Stimulated activated CD4-positive, alpha-beta T cell treated with anti-CD3 and anti-CD28 coated beads, Interleukin-2, amount 100 ng/mL, for 48 hours (primary cell): ENCODE measurements around the gene OR5J2.
"Not testable (repeated sequence)": the region's sequence is repeated elsewhere in the genome, so short reads cannot be mapped to it uniquely, and the experiment has no call there.

Experiments
- DNase-seq, 2 donors: peaks; one replicate each; pipeline ENCODE4 v3.0.0-alpha.2; 2020

The OR5J2 gene

DNA sequence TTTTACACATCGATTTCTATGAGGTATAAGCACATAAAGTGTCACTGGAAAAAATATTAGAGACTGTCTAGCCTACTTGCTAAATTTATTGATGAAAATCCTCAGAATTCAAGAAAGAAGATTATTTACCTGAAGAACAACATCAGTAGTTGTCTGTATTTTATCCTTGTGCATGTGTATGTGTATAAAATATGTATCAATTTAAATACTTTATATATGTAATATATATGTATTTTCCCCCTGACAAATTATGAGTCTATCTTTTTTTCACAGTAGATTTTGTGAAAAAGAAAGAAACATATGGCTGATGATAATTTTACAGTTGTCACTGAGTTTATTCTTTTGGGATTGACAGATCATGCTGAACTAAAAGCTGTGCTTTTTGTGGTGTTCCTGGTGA lies at the start of gene OR5J2:
Gene OR5J2 (plus strand): TSS at position 301 of the 400 bp plus-strand sequence. CDS start 0 bp downstream, at position 301.
- no peak for DNase-seq

- no peak for DNase-seq
Observed at GRCh38 chr11:56140151-56140661, 36.2 kb upstream of the OR5J2 start, which contains the start of gene OR8J3. TSS of gene OR8J3 (minus strand) at chr11:56140201. CDS start at chr11:56137718, 2,483 bp downstream.

DNA sequence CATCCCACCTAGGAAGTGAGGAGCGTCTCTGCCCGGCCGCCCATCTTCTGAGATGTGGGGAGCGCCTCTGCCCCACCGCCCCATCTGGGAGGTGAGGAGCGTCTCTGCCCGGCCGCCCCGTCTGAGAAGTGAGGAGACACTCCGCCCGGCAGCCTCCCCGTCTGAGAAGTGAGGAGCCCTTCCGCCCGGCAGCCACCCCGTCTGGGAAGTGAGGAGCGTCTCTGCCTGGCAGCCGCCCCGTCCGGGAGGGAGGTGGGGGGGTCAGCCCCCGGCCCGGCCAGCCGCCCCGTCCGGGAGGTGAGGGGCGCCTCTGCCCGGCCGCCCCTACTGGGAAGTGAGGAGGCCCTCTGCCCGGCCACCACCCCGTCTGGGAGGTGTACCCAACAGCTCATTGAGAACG lies 32.7 kb upstream of the OR5J2 start:
- DNase-seq, result not testable (repeated sequence)

DNA sequence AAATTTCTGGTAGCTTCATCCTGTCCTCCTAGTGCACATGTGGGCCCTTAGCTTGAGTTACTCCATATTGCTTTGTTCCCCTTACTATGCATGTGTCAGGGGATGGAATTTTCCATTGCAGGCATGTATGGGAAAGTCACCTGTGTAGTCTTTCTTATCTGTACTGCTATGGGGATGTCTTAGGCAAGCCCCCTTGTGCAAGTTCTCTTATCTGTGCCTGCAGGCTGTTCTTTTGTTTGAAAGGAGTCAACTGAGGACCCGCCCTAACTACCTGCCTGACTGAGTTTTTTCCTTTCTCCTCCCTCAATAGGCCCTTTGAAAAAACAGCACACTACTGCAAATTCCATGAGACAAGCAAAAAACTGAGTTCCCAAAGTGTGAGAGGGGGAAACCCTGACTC lies 25.0 kb upstream of the OR5J2 start:
- no peak for DNase-seq

DNA sequence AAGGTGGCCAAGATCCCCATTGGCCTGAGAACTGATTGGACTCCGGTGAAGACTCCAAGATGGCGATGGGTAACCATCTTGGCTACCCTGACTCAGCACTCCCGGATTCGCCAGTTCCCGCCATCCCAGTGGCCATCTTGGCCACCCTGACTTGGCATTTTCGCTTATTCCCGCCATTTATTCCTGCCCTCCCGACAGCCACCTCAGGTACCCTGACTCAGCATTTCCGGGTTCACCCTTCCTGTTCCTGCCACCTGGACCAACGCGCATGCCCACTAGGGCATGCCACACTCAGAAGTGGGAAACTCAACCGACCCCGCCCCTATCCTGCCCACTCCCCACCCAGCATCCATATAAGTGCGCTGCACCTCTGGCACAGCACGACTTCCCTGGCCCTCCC lies 24.1 kb upstream of the OR5J2 start:
- no peak for DNase-seq

DNA sequence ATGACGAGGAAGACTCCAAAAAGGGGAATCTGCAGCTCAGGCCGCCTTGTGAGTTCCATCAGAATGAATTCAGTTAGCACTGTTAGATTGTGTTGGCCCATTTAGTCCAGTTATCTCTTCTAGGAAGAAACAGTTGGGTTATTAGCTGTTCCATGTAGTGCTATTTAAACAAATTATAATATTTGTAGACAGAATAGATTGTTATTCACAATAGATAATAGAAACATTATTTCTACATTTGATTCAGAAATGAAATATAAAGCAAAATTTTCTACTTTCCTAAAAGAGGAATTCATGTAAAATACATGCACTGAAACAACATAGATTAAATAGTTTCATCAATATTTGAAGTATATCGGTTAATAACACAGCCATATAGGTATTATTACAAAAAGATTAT lies 16.2 kb upstream of the OR5J2 start, which contains the start of gene OR8K5:
Gene OR8K5 (minus strand): TSS at position 101 of the 400 bp plus-strand sequence. CDS start 0 bp downstream, at position 101.
- no peak for DNase-seq

- DNase-seq, result no peak
Observed at GRCh38 chr11:56163804-56164203, 12.6 kb upstream of the OR5J2 start.

DNA sequence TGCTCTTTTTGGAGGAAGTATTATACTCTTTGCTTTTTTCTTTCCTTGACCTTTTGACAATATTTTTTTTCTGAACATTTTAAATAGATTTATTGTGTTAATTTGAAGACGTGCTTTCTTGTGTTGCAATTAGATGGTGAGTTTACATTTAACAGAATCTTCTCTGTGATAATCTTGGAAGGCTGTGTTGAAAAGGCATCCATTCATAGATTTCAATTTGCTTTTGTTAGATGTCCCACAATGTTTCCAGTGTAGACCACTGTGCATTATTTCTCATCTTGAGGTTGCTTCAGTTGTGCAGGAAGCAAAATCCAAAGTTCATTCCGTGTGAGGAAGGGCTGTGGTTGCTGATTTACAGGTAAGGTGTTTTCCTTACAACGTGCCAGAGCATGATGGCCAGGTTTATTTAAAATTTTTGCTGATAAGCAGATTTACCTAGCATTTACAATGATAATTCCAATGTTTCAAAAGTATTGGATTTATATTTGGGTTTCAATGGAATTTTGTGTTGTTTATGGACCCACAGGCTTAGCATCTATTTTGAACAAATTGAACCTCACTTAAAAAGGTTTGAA lies 4.1 kb upstream of the OR5J2 start:
- DNase-seq, result no peak

DNA sequence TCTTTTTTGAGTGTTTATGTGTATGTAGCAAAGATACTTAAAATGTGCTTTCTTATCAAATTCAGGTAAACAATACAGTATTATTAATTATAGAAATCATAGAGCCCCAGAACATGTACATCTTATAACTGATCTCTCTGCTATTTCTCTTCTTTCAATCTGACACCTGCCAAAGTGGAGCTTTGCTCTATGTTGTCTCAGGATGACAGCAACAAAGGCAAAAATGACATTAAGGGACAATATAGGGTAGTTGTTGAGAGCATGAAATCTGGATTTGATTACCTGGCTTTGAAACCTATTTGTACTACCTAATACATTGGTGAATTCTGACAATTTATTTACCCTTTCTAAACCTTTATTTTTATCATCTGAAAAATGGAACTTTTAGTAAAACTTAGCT lies 7.0 kb downstream of the OR5J2 start:
- DNase-seq, result no peak

DNA sequence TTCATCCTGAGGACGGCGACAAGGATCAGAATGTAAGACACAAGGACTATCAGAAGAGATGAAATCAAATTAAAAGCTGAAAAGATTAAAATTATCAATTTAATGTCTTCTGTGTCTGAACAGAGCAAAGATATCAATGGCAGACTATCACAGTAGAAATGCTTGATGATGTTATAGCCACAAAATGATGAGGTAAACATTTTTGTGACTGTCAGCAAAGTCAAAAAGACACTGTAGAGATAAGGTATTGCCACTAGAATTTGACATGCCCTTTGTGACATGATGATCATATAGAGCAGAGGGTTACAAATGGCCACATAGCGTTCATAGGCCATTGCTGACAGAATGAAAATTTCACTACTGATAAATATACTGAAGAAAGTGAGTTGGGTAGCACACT lies 12.2 kb downstream of the OR5J2 start:
- no peak for DNase-seq

- DNase-seq, result no peak
Observed at GRCh38 chr11:56196705-56197104, 20.3 kb downstream of the OR5J2 start.

- no peak for DNase-seq
Observed at GRCh38 chr11:56197367-56197766, 20.9 kb downstream of the OR5J2 start.

DNA sequence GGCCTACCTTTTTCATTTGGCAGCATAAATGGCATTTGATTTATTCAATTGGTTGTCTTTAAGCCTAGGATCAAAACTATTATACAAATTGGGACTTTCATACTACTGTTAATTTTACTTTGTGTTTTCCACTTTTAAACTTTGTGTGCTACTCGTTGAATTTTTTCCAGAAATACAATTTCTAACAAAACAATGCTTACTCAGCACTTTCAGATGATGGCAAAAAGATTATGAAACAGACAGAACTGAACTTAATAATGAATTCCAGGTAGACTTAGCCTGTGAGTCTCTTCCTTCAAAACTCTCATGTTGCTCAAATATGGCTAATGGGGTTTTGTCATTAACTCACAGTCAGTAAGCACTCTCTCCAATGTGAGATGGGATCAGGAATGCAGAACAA lies 31.4 kb downstream of the OR5J2 start:
- no peak for DNase-seq

- DNase-seq, result no peak
Observed at GRCh38 chr11:56214537-56214936, 38.1 kb downstream of the OR5J2 start.

DNA sequence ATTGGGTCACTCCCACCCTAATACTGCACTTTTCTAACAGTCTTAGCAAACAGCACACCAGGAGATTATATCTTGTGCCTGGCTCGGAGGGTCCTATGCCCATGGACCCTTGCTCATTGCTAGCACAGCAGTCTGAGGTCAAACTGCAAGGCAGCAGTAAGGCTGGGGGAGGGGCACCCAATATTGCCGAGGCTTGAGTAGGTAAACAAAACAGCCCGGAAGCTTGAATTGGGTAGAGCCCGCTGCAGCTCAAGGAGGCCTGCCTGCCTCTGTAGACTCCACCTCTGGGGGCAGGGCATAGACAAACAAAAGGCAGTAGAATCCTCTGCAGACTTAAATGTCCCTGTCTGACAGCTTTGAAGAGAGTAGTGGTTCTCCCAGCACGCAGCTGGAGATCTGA lies 43.3 kb downstream of the OR5J2 start:
- not testable (repeated sequence) for DNase-seq
